HepG2 (cell line): ENCODE data around the gene WDR76. TPM values are rescaled to one million over a fixed set of nuclear protein-coding genes. Genes with fewer than 3 reads are reported as not detected.
A peak's percentile ranks its signal among the peaks of the same experiment; 100 is the strongest.

ENCODE experiments used
- GATA4 ChIP-seq: sonication (generic); IDR thresholded peaks from 2 replicates; pipeline ENCODE4 v1.6.1; 2016; ENCODE audit warnings: antibody characterized with exemption, low read depth, borderline replicate concordance
- IRX3 ChIP-seq: sonication (generic); formaldehyde crosslinking; IDR thresholded peaks from 2 replicates; pipeline ENCODE4 v1.8.1; 2023; ENCODE audit warnings: mild to moderate bottlenecking, low read depth, missing genetic modification reagents, borderline replicate concordance
- KMT2A ChIP-seq: sonication (generic); formaldehyde crosslinking; IDR thresholded peaks from 2 replicates; pipeline ENCODE4 v1.4.0; 2020; ENCODE audit warnings: missing genetic modification reagents
- NR1H2 ChIP-seq: sonication (generic); formaldehyde crosslinking; IDR thresholded peaks from 2 replicates; pipeline ENCODE4 v1.8.1; 2022; ENCODE audit warnings: low read depth, missing genetic modification reagents, borderline replicate concordance
- ZBTB7A ChIP-seq: sonication (generic); formaldehyde crosslinking; IDR thresholded peaks from 2 replicates; pipeline ENCODE4 v1.8.0; 2022; ENCODE audit warnings: mild to moderate bottlenecking, missing genetic modification reagents
- ZNF513 ChIP-seq: sonication (generic); formaldehyde crosslinking; conservative IDR thresholded peaks from 2 replicates; pipeline ENCODE4 v1.5.0; 2020; ENCODE audit warnings: missing genetic modification reagents
- ZNF614 ChIP-seq: IDR thresholded peaks from 2 replicates; pipeline ENCODE4 v1.6.1; 2018; ENCODE audit warnings: missing biosample characterization, missing genetic modification reagents, inconsistent platforms, borderline replicate concordance
- polyA plus RNA-seq, 8 experiments: library from polyadenylated mRNA; depleted of rRNA in 3 of 8; stranded (reverse) in 7 of 8; unstranded in 1 of 8; fragments of >200 nt; fragmentation: Illumina TruSeq in 4 of 8; extraction: Trizol in 4 of 8; gene quantifications; 2 replicates each; pipeline versions ENCODE4 v1.2.1 to v1.2.3, GENCODE V29; 2011 to 2016; ENCODE audit warnings: low read depth in 4 of 8, missing spikeins in 1 of 8, mixed read lengths in 1 of 8; ENCODE audit not compliant: insufficient read depth in 1 of 8
- total RNA-seq, 5 experiments: library from RNA; depleted of rRNA; stranded (reverse); fragments of >200 nt; fragmentation: Illumina TruSeq; extraction: Trizol; gene quantifications; 2 replicates each; pipeline ENCODE4 v1.2.3, GENCODE V29; 2016; ENCODE audit warnings: low read depth in 1 of 5
- TF ChIP-seq, protein P1 (sequence below): sonication (generic); formaldehyde crosslinking; IDR thresholded peaks from 2 replicates; pipeline ENCODE4 v1.4.0; 2020; ENCODE audit warnings: missing genetic modification reagents
- TF ChIP-seq, protein P2 (sequence below): sonication (generic); formaldehyde crosslinking; IDR thresholded peaks from 2 replicates; pipeline ENCODE4 v1.4.0; 2020; ENCODE audit warnings: mild to moderate bottlenecking, missing genetic modification reagents

The WDR76 gene
- total and polyA plus RNA-seq, 2 of the 13 experiments (the other 11 are each of a cell fraction or from before 2014, with no cell fraction given) = 1.1 to 9.7 TPM

DNA sequence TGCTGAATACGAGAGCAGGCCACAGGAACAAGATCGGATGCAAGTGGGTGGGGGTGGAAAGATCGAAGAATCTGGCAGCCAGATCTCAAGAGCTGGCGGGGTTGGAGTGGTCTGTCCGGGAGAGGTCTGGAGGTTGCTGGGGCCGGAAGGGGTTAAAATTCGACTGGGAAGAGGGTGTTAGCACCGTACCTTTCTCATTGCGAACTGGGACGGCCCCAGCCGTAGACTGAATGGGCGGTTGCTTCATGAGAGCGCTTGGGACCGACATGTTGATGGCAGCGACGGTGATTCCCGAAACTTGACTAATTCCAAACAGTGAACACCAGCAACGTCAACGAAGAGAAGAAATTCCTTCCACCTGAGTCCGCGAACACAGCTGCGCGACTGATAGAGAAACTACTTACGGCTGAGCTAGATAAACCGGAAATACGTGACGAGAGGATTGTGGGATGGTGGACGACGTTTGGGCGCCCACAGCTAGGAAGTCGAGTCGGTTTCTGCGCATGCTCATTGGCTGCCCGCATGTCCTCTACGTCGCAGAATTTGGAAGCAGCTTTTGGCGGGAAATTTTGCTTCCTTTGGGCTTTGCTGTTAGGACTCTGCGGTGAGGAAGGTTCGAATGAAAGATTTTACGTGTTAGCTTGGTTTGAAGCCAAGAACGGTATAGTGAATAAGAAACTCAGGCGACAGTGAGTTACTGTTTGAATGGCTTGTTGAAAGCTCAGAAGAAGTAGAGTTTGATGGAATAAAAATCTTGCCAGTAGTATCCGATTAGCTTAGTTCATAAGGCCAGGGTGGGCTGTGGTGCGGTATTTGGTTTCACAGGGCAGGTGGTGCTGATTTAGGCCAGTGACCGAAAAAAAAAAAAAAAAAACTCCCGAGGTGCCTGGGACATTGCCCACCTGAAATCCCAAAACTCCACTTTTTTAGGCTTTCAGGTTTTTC is 2.2 kb upstream of the WDR76 start, which contains the start of gene MFAP1 (continued):
- TF ChIP-seq ZNF513 (CRISPR knock-in tag) (no peak), IRX3 (no peak), ZBTB7A (CRISPR knock-in tag) (no peak), KMT2A (CRISPR knock-in tag) (peak; percentile 93), NR1H2 (CRISPR knock-in tag) (no peak), ZNF614 (CRISPR knock-in tag) (0 out of 2 replicates have a peak, but pooled peaks have one; percentile 27), GATA4 (peak; percentile 54; the same call in 1 of the 2 replicates)
- TF ChIP-seq, protein P1, sequence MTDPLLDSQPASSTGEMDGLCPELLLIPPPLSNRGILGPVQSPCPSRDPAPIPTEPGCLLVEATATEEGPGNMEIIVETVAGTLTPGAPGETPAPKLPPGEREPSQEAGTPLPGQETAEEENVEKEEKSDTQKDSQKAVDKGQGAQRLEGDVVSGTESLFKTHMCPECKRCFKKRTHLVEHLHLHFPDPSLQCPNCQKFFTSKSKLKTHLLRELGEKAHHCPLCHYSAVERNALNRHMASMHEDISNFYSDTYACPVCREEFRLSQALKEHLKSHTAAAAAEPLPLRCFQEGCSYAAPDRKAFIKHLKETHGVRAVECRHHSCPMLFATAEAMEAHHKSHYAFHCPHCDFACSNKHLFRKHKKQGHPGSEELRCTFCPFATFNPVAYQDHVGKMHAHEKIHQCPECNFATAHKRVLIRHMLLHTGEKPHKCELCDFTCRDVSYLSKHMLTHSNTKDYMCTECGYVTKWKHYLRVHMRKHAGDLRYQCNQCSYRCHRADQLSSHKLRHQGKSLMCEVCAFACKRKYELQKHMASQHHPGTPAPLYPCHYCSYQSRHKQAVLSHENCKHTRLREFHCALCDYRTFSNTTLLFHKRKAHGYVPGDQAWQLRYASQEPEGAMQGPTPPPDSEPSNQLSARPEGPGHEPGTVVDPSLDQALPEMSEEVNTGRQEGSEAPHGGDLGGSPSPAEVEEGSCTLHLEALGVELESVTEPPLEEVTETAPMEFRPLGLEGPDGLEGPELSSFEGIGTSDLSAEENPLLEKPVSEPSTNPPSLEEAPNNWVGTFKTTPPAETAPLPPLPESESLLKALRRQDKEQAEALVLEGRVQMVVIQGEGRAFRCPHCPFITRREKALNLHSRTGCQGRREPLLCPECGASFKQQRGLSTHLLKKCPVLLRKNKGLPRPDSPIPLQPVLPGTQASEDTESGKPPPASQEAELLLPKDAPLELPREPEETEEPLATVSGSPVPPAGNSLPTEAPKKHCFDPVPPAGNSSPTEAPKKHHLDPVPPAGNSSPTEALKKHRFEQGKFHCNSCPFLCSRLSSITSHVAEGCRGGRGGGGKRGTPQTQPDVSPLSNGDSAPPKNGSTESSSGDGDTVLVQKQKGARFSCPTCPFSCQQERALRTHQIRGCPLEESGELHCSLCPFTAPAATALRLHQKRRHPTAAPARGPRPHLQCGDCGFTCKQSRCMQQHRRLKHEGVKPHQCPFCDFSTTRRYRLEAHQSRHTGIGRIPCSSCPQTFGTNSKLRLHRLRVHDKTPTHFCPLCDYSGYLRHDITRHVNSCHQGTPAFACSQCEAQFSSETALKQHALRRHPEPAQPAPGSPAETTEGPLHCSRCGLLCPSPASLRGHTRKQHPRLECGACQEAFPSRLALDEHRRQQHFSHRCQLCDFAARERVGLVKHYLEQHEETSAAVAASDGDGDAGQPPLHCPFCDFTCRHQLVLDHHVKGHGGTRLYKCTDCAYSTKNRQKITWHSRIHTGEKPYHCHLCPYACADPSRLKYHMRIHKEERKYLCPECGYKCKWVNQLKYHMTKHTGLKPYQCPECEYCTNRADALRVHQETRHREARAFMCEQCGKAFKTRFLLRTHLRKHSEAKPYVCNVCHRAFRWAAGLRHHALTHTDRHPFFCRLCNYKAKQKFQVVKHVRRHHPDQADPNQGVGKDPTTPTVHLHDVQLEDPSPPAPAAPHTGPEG (CRISPR knock-in tag) = peak; percentile 82
- TF ChIP-seq, protein P2, sequence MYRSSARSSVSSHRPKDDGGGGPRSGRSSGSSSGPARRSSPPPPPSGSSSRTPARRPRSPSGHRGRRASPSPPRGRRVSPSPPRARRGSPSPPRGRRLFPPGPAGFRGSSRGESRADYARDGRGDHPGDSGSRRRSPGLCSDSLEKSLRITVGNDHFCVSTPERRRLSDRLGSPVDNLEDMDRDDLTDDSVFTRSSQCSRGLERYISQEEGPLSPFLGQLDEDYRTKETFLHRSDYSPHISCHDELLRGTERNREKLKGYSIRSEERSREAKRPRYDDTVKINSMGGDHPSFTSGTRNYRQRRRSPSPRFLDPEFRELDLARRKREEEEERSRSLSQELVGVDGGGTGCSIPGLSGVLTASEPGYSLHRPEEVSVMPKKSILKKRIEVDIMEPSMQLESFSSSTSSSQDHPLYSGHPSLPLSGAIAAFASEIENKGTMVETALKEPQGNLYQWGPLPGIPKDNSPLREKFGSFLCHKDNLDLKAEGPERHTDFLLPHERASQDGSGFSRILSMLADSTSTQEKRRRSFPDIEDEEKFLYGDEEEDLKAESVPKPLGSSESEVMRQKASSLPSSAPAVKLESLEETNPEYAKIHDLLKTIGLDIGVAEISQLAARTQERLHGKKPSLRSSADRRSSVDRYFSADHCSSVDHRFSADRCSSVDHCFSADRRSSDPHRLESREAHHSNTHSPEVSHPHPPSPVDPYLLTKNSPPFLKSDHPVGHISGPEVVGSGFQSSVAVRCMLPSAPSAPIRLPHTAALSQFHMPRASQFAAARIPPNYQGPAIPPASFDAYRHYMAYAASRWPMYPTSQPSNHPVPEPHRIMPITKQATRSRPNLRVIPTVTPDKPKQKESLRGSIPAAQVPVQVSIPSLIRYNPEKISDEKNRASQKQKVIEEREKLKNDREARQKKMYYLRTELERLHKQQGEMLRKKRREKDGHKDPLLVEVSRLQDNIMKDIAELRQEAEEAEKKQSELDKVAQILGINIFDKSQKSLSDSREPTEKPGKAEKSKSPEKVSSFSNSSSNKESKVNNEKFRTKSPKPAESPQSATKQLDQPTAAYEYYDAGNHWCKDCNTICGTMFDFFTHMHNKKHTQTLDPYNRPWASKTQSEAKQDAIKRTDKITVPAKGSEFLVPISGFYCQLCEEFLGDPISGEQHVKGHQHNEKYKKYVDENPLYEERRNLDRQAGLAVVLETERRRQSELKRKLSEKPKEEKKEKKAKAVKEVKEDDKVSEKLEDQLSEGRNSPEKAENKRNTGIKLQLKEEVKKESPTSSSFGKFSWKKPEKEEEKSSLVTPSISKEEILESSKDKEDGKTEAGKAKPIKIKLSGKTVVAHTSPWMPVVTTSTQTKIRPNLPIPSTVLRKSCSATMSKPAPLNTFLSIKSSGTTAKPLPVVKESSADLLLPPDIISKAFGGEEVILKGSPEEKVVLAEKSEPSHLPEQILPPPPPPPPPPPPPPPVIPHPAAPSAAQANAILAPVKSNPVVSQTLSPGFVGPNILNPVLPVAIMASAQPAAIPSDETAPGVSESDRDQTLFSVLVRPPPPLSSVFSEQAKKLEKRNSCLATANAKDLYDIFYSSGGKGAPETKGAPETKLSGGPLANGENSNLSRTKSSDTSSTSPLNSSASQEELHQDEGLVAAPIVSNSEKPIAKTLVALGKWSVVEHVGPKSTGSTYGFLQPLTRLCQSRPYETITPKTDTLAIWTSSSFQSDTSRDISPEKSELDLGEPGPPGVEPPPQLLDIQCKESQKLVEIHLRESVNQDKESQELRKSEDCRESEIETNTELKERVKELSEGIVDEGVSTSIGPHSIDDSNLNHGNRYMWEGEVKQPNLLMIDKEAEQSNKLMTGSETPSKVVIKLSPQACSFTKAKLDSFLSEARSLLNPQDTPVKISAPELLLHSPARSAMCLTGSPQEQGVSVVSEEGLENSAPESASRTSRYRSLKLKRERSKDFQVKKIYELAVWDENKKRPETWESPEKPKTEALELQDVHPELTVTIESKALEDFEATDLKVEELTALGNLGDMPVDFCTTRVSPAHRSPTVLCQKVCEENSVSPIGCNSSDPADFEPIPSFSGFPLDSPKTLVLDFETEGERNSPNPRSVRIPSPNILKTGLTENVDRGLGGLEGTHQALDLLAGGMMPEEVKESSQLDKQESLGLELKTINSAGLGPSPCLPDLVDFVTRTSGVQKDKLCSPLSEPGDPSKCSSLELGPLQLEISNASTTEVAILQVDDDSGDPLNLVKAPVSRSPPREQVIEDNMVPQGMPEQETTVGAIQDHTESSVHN = no peak
